ENCODE results near the gene IFITM5.
"Not testable (repeated sequence)": the region's sequence is repeated elsewhere in the genome, so short reads cannot be mapped to it uniquely, and the experiment has no call there.

The IFITM5 gene

DNA sequence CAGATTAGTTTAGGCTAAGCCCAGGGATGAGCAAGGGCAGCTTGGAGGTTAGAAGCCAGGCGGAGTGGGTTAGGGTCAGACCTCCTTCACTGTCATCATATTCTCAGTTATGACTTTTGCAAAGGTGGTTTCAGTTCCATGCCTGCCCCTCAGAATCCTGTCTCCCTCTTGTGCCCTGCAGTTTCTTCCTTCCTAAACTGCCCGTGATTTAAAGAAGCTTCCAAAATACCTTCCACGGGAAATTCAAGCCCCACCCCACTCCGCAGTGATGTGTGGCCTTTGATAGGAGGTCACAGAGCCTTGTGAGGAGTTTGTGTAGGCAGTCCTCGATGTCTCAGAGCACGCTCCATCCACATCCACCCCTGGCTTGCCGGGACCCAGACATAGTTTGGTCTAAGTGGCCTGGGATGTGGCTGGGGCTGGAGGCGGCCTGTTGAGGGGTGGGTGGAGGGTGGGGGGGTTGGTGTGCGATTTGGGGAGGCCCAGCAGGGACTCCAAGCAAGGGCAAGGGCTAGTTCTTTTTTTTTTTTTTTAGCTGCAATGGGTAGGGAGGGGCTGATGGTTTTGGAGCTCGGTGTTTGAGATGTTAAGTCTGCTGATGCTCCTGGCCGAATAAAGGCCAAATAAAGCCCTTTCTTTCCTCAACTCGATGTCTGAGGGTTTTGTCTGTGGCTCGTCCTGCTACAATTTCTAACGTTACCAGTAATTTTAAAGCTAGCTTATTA, 12.9 kb upstream of the IFITM5 start:
- no peak for DNase-seq (ENCODE audit: low spot score)

DNA sequence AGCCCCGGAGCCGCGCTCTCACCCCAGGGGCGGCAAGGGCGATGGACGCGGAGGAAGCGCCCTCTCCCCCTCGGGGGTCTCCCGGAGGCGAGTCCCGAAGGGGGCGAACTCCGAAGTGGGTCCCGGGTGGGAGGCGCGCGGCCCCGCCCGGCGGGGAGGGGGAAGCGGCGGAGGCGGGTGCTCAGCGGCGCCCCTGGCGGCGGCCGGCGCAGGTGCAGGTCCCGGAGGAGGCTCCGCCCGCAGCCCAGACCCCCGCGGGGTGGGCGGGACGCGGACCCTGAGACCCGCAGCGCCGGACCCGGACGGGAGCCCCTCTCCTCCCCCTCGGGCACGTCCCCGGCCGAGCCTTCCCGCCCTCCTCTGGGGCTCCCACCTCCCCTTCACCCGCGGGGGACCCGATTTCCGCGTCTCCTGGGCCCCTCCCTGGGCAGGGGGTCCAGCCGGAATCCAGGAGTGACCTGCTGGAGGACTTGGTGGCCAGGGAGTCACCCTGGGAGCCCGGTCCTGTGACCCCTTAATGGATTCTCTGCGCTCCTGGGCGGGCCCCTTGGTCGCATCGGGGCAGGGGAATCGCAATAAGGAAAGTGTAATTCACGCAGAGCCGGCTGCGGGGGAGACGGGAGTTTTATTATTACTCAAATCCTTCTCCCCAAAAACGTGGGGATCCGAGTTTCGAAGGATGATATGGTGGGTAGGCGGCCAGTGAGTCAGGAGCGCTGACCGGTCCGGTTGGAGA, 11.9 kb upstream of the IFITM5 start:
- not testable (repeated sequence) for DNase-seq (ENCODE audit: low spot score)

DNA sequence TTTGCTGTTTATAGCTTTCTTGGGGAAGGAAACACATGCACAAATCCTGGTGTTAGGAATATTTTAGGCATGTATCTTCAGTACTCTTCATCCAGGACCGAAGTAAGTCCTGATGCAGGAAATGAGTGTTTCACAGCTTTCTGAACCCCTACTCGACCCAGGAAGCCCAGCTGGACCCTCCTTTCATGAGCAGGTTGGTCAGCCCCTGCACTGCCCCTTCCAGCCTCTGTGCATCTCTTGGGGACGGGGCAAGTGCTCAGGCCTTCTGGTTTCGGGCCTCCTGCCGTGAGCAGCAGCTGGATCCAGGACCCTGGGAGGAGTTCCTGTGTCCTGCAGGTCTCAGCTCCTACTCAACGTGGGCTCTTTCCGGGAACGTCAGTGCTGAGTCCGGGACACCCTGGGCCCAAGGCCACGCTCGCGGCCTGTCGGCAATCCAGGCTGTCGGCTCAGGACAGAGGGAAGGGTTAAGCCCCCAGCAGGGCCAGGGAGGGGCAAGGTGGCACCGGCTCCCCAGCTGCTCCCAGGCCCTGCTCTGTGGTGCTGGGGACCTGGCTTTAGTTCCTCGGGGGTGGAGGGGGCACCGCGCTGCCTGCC, 10.8 kb upstream of the IFITM5 start:
- not testable (repeated sequence) for DNase-seq (ENCODE audit: low spot score)

DNA sequence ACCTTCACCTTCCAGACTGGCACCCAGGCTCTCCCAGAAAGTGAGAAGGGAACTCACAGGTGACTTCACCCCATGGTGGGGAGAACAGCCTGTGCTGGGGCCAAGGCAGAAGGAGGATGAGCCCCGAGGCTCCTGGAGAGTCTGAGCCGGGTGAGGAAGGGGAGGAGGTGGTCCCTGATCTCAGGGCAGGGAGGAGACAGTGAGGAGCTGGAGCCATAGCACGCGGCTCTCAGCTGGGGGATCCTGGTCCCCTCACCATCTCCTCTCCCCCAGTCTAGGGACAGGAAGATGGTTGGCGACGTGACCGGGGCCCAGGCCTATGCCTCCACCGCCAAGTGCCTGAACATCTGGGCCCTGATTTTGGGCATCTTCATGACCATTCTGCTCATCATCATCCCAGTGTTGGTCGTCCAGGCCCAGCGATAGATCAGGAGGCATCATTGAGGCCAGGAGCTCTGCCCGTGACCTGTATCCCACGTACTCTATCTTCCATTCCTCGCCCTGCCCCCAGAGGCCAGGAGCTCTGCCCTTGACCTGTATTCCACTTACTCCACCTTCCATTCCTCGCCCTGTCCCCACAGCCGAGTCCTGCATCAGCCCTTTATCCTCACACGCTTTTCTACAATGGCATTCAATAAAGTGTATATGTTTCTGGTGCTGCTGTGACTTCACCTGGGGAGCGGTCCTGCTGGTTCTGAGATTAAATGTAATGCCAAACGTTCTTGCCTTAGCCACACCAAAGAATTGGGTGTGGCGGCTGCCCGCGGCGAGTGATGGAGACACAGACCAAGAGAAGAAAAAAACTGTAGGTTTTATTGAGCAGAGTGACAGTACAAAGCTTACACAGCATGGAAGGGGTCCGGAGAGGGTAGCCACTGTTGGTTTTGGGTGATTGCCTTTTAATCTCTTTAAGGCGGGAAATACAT, 9.7 kb upstream of the IFITM5 start:
- not testable (repeated sequence) for DNase-seq (ENCODE audit: low spot score)

DNA sequence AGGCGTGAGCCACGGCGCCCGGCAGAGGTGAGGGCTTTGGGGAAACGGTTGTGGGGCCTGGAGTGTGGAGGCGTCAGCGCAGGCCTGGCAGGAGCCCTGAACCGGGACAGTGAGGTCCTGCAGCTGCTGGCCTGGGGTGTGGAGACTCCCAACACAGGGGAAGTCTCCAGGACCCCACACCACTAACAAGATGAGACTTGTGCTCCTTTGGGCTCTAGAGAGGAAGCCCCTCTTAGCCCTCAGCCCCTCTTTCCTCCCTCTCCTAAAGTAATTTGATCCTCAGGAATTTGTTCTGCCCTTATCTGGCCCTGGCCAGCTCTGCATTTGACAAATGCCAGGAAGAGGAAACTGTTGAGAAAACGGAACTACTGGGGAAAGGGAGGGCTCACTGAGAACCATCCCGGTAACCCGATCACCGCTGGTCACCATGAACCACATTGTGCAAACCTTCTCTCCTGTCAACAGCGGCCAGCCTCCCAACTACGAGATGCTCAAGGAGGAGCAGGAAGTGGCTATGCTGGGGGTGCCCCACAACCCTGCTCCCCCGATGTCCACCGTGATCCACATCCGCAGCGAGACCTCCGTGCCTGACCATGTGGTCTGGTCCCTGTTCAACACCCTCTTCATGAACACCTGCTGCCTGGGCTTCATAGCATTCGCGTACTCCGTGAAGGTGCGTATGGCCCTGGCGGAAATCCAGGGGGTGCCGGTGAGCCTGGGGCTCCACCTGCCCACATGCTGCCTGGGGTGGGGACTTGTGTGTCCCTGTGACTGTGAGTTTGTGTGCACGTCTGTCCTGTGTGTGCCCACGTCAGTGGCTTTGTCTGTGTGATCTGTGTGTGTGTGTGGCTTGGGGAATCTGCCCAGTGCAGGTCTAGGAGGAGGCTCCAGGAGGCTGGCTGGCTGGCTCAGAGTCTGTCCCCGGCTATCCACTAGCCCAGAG, 8.7 kb upstream of the IFITM5 start, which contains the start of gene IFITM2:
Gene IFITM2, plus strand, starts transcription at position 51 of the 943 bp plus-strand sequence. Its CDS starts 377 bp downstream, at position 428.
- peak; percentile 59 for DNase-seq (ENCODE audit: low spot score)

DNA sequence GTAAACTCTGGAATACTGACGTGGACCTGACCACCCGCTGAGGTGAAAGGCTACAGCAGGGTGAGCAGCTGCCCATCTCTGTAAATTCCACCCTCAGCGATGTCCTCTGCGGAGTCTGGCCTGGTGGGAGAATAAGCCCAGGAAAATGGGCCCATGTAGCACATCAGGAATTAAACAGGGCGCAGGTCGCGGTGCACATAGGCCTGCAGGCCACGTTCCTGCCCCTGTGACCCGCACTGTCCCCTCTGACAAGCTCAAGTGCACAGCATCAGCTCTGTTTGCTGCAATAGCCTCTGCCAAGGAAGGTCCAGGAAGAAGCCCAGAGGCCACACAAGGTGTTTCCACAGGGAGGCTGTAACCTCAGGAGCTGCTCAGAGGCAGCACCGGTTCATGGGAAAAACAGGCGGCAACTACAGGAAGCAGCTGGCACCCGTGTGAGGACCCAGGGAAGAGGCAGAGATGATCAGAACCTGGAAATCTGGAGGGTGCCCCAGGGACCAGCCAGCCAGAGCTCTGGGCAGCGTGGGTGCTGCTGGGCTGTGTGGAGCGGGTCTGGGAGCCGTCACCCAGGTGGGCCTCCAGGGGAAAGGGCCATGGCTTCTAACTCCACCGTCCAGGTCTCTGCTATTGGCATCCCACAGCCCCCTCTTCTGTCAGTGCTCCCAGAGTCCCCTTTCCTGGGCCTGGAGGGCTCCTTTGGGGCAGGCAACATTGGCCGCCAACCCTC, 7.5 kb upstream of the IFITM5 start:
- no peak for DNase-seq (ENCODE audit: low spot score)

DNA sequence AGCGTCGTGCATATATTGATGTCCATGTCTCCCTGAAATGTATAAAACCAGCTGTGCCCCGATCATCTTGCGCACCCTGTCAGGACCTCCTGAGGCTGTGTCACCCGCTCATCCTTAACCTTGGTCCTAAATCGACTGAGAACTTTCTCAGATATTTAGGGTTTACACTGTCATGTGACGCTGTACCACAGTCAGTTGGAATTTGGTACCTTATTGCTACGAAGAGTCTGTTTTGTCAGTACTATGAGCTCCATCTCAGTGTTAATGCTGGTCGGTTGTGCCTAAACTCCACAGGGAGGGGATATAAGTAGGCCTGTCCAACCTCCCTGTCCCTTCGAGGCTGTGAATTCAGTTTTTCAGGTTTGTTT, 6.5 kb upstream of the IFITM5 start:
- DNase-seq (ENCODE audit: low spot score) = no peak

DNA sequence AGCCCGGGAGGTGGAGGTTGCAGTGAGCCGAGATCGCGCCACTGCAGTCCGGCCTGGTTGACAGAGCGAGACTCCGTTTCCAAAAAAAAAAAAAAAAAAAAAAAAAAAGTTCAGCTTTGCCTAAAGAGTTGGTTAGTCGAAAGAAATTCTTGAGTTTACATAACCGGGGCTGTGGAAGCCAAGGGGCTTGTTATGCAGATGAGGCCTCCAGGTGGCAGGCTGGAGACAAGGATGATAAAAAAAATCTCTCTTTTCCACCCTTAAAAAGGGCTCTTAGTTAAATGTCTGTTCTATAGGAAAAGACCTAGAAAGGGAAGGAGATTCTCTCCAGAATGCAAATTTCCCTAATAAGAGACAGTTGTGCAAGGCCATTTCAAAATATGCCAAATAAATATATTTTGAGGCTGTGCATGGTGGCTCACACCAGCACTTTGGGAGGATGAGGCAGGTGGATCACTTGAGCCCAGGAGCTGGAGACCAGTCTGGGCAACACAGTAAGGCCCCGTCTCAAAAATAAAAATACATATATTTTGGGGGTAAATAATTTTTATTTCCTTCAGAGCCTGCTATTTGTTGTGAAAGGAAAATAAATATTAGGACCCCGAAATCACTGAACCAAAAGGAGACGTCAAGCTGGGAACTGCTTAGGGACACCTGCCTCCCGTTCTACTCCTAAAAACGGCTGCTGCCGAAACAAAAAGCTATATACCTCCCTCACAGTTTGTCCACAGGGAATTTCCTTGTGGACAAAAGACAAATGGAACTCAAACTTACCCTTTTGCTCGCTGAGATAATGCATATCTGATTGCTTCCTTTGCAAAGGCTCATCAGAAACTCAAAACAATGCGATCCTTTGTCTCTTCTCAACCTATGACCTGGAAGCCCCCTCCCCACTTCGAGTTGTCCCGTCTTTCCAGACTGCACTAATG, 5.9 kb upstream of the IFITM5 start:
- DNase-seq (ENCODE audit: low spot score) = no peak

DNA sequence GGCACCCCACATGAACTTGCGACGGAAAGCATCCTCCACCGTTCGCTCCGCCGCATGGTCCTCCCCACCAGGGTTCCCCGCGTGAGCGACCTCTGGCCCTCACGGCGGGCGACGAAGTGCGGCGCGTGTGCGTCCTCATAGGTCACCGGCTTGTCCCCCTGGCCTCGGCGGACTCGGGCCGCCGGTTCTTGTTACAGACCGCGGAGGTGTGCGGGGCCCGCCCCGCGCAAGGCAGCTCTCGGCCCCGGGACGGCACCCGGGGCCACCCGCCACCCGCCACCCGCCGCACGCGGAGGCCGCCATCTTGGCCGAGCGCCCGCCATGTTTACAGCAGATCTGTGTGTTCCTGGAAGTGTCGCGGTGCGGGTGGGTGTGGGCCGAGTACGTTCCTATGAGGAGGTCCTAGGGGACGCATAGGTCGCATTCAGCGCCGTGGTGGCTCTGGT, 4.8 kb upstream of the IFITM5 start:
- no peak for DNase-seq (ENCODE audit: low spot score)

DNA sequence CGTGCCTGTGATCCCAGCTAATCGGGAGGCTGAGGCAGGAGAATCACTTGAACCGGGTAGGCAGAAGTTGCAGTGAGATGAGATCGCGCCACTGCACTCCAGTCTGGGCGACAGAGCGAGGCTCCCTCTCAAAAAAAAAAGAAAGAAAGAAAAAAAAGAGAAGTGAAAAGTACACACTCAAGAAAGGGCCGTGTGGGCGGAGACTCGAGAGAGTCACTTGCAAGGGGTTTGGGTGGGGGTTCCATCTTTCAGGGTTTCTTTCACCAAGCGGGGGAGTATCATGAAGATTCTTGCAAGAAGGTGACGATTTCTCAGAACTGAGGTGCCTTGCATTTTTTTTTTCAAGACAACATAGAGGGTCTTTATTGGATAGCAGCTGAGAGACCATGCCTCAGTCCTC, 4.0 kb upstream of the IFITM5 start:
- no peak for DNase-seq (ENCODE audit: low spot score)

DNA sequence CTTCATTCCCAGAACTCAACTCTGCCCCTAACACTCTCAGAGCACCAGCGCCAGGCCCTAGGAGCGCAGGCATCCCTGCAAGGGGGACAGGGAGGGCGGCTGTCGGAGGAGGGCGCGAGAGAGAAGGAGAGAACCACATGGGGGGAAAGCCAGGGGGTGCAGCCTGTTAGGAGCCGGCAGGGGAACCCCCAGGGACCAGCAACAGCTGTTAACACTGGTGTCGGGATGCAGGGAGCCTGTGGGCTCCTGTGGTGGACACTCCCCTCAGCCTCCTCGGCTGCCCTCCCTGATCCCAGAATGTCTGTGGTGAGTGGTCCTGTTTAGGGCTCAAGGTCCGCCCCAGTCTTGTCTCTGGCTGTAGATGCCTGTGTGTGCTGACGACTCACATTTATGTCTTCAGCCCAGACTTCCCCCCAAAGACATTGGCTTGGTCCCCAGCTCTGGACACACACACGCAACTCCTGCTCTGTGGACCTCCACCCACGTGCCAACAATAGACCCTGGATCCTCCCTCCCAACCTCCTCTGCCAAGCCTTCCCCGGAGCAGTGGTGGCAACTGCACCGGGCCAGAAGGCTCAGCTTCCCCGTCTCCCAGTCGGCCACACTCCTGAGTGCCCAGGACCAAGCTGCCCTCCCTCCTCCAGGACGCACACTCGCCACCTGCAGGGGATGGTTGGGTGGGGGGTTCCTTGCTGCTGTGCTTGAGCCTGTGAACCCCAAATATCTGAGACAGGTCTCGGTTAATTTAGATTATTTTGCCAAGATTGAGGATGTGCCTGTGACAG, 817 bp upstream of the IFITM5 start:
- DNase-seq (ENCODE audit: low spot score) = no peak

DNA sequence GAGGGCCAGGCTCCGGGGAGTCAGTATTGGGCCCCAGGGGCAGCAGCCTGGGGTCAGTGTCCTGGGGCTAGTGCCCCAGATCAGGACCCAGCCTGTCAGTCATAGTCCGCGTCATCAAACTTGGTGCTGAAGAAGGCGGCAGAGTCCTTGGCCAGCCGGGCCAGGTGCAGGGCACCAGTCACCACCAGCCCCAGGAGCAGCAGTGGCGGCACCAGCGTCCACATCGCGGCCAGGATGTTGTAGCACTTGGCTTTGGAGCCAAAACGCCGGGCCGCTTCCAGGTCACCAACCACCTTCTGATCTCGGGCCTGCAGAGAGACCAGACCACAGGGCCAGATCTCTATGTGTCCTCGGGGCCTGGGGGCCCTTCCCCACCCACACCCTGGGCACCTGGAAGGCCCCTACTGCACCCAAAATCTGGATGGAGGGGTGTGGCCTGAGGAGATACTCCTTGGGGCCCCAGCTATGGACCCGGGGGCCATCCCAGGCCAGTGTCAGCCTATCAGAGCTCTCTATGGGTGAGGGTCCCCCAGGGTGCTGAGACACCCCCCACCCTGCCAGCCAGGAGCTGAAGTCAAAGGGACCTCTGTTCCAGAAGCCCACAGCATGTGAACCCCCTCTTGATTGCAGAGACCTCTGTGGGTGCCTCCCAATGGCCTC, 790 bp downstream of the IFITM5 start:
- no peak for DNase-seq (ENCODE audit: low spot score)

DNA sequence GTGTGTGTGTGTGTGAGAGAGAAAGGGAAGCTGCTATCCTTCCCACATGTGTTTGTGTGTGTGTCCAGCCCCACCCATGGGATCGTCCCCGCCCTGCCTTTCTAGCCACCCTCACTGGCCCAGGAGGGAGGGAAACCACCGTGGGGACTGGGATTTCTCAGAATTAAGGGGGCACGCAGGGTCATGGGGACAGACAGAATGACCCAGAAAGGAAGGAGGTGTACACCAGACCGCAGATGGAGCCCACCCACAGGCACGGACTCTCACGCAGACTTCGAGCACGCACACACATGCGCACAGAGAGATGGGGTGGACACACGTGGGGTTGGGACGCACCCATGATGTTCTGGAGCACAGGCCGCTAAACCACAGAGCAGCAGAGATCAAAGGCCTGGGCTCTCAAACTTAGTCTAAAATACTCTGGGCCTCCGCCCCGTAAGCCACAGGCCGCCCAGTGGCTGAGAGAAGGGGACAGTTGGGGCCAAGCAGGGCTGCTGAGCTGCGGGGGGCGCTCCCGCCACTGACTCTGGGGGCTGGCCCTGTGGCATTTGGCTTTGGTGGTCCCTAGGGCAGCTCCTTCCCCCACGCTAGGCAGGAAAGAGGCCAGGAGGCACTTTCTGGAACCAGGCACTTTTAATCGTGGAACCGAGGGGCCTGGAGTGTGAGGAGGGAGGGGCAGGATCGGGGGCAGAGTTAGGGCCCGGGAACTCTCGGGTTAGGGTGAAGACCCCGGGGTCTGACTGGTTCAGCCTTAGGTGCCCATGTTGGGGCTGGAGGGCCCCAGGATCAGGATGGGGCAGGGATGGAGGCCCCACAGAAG, 1.5 kb downstream of the IFITM5 start:
- no peak for DNase-seq (ENCODE audit: low spot score)

DNA sequence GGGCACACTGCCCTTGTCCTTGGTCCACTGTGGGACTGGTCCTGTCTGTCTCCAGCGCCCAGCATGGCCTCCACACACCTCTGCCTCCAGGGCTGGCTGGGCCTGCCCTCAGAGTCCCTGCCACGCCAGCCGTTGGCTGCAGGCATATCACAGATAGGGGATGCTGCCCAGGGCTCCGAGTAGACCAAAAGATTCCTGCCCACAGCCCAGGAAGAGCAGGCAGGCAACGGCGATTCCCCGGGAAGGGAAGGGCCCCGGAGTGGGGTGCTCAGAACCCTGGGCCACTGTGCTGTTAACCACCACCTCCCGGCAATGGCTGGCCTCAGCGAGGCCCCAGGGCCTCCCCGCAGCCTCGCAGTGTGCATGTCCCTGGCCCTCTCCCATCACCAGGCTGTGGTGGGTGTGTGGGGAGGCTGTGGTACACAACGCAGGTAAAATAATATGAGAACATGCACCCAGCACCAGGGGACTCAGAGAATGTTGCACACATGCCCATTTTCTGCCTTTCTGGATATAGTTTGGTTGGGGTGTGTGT, 2.2 kb downstream of the IFITM5 start:
- no peak for DNase-seq (ENCODE audit: low spot score)

DNA sequence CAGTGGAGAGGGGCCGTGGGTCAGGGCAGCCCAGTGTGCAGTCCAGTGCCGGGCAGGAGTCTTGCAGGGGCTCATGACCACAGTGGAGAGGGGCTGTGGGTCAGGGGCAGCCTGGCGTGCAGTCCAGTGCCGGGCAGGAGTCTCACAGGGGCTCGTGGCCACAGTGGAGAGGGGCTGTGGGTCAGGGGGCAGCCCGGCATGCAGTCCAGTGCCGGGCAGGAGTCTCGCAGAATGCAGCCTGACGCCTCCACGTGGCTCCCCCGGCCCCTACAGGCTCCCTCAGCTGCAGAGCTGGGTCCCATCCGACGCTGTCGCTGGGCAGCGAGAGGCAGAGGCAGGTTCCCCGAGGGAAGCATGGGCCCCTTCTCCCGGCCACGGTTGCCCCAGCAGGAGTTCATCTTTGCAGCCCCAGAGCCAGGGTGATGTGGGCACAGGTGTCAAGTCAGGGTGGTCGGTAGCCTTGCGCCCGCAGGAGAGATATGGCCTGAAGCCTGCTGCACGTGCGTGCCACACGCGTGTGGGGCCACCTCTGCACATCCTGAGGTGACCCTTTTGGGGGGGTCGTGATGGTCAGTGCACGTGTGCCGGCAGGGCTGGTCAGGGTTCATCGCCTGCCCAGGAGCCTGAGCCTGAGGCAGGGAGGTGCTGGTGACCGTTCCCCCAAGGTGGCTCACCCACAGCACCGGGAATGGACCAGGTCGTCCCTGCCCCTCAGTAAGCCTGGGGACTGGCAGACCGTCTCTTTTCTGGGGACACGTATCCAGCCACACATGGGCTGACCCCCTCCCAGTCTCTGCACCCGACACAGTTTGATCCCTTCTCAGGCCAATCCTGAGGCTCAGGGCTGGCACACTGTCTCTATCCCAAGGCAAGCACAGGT, 2.9 kb downstream of the IFITM5 start:
- no peak for DNase-seq (ENCODE audit: low spot score)

All from SK-N-DZ (cell line).